Body of pancreas (tissue), 4 donors: ENCODE measurements around the gene BIK.

Experiments used
- CTCF ChIP-seq, 7 experiments: fragments of 450-650 bp in 4 of 7; fragments of 200-600 bp in 3 of 7; sonication (generic) in 3 of 7; IDR thresholded peaks; one replicate each; pipeline ENCODE4 v1.5.1; 2016 to 2019; ENCODE audit warnings: antibody characterized with exemption in 7 of 7
- POLR2A ChIP-seq, 3 donors: fragments of 450-650 bp; IDR thresholded peaks; one replicate each; pipeline ENCODE4 v1.6.1; 2016; ENCODE audit warnings: antibody characterized with exemption in 3 of 3, mild to moderate bottlenecking in 2 of 3

DNA sequence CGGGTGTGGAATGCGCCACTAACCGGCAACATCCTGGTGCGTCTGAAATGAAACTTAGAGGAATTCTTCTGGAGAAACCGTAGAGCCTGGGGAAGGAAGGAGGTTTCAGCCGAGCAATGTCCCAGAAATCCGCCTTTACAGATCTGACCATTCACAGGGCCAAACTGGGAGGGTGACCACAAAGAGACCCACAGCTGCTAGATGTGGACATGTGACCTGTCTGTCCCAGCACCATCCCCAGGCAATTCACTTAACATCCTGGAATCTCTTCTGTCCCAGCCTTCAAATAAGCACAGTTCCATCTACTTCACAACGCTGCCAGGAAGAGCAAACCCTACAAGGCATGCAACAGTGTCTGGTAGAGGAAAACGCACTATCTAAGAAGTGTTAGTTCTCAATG lies 22.9 kb downstream of the BIK start:
- TF ChIP-seq CTCF (IDR thresholded peaks at IDR 0.05) (no peak), POLR2A (IDR thresholded peaks at IDR 0.05) (no peak)
